HG03139 (cell line): ENCODE results near the gene MRPS2.
"Not testable (repeated sequence)": the region's sequence is repeated elsewhere in the genome, so short reads cannot be mapped to it uniquely, and the experiment has no call there.

ENCODE experiments used
- ATAC-seq: cut with Tn5 transposase; IDR thresholded peaks from one replicate; pipeline ENCODE4 v1.9.1; 2021; ENCODE audit not compliant: unreplicated experiment

Gene MRPS2

DNA sequence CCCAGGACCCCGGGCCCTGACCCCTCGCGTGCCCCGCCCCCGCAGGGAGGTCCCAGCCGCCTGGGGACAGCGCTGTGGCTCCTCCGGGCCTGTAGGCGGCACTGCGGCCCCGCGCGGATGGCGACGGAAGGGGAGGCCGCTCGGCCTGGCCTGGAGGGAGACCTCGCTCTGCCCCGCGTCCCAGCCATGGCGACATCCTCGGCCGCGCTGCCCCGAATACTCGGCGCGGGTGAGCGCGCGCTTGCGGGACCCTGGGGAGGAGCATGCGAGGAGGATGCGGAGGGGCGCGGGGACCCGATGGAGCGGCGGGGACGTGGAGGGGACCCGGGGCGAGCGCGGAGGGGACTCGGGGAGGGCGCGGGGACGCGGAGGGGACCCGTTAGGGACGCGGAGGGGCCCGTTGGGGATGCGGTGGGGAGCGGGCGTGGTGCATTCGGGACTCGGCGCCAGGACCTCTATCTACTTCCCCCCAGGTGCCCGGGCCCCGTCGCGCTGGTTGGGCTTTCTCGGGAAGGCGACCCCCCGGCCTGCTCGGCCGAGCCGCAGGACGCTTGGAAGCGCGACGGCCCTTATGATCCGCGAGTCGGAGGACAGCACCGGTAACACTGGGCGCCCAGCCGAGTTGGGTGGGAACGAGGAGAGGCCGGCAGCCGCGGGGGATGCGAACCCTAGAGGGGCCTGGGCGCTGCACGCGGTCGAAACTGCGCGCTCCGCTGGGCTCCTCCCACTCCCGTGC, at the start of gene MRPS2:
TSS of gene MRPS2 (plus strand) at position 158 of the 736 bp plus-strand sequence. CDS start at position 187, 29 bp downstream.
- peak; percentile 72 for ATAC-seq

DNA sequence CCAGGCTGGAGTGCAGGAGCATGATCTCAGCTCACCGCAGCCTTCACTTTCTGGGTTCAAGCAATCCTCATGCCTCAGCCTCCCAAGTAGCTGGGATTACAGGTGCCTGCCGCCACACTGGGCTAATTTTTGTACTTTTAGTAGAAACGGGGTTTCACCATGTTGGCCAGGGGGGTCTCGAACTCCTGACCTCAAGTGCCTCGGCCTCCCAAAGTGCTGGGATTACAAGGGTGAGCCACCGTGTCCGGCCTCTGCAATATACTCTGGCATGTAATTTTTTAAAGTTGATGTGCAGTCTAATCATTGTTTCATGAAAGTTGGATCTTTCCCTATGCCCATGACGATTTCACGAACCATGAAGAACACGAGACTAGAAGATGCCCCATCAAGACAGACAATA, 49.5 kb upstream of the MRPS2 start:
- no peak for ATAC-seq

DNA sequence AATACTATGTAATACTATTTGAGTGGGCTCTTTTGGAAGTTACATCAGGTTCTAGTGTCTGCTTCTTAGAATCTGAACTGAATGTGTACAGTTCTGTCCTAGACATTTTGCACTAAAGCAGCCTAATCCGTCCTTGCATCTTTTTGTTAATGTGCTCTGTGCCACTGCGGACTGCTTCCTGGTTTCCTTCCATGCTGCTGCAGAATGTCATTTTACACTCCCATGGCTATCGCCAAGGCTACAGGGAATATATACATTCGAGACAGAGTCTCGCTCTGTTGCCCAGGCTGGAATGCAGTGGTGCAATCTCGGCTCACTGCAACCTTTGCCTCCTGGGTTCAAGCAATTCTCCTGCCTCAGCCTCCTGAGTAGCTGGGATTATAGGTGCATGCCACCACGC, 48.6 kb upstream of the MRPS2 start:
- not testable (repeated sequence) for ATAC-seq

DNA sequence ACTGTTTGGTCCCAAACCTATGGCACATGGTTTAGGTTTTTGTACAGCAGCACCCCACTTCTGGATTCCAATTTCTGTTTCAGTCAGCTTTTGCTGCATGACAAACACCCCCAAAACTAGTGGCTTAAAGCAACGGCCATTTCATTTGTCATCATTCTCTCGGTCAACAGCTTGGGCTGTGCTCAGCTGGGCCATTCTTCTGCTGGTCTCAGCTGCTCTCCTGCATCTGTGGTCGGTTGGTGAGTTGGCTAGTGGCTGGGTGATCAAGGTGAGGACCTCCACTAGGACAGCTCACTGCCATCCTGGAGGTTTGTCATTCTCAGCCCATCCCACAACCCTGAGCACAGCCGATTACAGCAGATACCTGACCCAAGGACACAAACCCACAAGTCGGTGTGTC, 45.7 kb upstream of the MRPS2 start:
- no peak for ATAC-seq

DNA sequence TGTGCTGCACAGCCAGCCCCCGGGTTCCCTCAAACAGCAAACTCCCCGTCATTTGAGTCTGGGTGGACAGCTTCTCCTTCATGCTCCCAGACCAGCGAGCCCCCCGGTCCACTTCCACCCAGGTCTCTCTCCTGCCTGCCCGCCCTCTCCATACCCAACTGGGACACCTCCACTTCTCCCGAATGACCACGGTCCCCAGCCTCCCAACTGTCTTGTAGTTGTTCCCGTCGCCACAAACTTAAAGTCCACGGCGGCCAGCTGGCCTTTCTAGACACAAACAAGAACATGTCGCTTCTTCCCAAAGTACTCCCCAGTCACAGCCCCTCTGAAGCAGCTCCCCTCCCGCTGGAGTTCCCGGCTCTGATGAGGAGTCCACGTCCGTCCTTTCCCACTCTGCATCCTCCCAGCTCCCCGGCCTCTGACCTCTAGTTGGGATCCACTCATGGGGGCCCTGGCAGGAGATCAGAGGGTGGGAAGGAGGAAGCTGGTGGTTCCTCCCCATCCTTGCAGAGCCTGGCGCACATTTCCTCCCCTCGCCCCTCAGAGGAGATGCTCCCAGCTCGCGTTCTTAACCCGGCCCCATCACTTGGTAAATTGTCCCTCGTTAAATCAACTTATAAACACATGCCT, 45.0 kb upstream of the MRPS2 start:
- no peak for ATAC-seq

DNA sequence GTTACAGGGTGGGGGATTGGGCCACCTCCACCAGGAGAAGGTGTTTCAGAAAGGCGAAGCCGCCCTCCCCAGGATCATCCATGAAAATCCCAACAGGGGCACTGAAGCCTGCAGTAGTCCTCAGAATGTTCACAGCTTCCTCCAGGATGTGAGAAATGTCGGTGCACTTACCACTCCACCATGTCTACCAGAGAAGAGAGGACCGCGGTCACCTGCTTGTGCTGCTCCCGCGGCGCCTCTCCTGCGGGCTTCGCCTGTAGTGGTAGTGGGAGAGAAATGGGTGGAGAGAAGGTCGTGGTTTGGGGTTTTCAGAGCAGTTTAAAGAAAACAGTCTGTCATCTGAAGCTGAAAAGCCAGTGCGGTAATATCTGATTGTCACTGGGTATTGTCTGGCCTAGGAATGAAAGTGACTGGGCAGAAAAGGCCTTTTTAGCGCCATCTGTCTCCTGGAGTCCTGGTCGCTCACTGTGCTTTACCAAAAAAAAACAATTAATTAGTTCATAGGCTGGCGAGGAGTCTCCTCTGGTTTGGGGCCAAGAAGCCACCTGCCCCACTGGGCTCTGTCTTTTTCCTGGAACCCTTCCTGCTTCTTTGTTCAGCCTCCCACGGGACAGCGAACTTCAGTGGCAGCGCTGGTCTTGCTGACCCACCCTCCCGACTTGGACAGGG, 43.9 kb upstream of the MRPS2 start:
- ATAC-seq, result no peak

DNA sequence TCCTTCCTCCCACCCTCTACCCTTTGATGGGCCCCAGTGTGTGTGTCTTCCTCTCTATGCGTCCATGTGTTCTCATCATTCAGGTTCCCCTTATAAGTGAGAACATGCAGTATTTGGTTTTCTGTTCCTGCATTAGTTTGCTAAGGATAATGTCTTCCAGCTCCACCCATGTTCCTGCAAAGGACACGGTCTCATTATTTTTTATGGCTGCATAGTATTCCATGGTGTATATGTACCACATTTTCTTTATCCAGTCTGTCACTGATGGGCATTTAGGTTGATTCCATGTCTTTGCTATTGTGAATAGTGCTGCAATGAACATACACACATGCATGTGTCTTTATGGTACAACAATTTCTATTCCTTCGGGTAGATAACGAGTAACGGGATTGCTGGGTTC, 42.0 kb upstream of the MRPS2 start:
- ATAC-seq, result not testable (repeated sequence)

DNA sequence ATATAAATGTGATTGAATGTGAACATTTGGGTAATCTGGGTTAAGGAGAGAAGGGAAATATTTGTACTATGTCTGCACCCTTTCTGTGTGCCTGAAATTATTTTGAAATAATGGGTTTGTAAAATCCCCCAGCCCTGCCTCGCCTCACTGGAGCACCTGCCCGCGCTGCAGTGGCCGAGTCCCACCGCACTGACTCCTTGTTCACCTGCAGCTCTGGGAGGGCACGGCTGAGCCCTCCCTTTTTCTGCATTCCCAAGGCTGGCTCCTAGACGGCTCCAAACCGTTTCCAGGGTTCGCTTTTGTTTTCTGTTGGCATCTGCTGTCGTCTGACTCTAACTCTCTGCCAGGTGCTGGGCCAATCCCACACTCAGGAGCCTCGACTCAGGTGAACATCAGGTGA, 38.5 kb upstream of the MRPS2 start:
- no peak for ATAC-seq

DNA sequence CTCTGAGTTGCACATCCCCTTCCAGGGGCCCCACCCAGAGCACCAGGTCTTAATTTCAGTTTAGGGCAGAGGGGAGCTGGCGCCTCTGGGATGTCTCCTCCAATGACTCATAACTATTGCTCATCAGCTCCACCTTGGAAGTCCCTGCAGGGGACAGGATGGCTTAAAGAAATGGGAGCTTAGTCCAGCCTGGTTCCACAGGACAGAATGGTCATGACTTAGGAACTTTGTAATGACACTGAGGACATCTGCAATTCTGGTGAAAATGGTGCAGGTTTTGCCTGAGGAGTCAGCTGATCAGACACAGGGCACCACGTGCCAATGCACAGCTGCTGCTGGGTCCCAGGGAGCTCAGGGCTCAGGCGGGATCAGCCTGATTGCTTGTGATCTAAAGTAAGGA, 37.3 kb upstream of the MRPS2 start:
- no peak for ATAC-seq

DNA sequence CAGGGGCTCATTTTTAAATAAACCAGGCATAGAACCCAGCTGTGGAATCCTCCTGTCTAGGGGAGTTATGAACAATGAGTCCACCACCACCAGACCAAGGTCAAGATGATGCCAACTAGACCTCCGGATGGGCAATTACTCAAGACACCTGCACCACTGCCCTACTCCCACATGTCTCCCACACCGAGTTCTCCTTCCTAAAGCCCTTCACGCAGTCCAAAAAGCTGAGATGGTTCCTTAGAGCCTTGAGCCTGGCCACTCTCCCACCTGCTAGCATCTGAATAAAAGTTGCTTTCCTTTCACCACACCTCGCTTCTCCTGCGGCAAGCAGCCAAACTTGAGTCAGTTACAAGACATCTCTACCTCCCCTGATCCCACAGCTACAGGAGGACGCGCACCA, 36.3 kb upstream of the MRPS2 start:
- no peak for ATAC-seq

DNA sequence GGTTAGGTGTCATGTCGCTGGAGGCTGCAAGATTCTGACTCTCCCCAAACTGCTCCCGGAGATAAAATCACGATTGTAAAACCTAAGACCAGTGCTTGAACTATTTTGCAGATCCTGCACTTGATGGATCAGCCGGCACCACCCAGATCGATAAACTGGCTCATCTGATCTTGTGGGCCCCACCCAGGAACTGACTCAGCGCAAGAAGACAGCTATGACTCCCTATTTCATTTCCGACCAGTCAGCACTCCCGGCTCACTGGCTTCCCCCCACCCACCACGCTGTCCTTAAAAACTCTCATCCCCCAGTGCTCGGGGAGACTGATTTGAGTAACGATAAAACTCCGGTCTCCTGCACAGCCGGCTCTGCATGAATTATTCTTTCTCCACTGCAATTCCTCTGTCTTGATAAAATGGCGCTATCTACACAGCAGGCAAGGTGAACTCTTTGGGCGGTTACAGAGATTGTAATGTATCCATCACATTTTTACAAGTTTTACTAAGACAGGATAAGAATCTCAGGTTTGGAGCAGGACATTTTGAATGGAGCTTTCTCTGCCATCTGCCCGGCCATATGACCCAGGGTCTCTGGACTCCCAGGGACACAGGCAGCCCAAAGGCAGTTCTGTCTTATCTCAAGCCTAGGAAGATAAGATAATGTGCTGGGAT, 31.5 kb upstream of the MRPS2 start:
- ATAC-seq, result no peak

DNA sequence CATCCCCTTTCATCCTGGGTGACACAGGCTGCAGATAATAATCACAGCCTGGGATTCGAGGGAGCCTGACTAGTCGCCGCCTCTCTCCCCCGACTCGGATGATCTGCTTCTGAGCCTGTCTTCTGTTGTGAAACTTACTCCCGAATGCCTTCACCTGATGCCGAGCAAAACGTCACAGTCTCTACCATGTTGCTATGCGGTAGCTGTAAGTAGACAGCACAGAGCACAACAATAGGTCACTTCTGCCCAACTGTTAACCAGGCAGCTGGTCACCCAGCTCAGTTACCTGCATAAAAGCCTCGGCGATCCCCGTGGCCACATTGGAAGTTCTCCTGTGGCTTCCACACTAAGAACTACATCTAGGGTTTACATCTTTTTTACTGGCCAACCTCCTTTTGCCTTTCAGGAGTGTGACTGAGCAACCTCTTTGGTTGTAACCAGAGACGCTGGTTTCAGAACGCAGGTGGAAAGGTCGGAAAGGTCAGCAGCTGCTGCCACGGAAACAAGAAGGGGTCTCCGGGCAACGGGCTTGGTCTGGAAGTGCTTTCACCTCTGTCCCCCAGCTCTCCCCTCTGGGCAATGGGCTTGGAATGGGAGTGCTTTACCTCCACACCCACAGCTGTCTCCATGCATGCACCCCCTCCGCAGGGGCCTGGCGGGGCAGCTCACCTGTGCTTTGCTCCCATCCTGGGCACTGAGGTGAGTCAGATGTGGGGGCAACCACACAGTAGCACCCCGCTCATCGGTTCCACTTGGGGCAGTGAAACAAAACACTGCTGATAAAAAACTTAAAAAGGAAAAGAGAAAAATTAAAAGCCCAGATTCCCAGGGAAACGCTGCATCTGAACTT, 28.5 kb upstream of the MRPS2 start:
- ATAC-seq, result no peak

DNA sequence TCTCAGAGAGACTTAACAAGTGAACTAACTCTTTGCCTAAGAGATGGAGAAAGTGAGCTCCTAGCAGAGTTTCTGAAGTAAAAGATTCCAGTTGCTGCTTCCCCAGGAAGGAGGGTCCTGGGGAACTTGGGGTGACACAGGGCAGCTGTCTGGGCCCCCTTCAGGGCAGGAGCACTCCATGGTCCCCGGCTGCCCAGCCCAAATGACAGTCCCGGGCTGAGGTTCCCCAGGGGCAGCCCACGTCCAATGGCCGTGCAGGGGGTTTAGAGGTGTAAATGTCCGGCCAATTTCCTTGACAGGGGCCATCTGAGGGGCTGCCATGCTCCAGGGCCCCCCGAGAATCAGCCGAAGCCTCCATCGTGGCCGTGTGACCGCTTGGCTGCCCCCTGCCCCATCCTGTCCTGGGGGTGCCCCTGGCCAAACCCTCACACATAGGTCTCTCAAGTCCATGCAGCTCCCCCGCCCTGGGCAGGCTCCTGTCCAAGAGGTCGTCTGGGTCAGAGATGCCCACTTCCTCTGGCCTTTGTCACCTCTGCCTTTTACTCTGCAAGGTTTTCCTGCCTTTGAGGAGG, 26.4 kb upstream of the MRPS2 start:
- no peak for ATAC-seq

DNA sequence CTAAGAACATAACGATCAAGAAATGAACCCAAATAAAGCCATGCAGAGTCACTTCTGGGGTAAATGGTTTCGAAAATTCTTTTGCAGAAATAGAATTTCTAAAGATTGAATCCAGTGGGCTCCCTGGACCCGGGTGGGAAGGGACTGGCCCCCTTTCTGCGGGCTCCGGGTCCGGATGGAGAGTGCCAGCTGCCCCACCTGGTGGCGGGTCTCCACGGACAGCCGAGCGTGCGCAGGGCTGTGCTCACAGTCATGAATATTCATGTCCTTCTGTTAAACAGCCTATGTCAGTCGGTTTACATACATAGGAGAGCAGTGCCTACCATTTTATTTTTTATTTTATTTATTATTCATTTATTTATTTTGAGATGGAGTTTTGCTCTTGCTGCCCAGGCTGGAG, 25.6 kb upstream of the MRPS2 start:
- no peak for ATAC-seq

DNA sequence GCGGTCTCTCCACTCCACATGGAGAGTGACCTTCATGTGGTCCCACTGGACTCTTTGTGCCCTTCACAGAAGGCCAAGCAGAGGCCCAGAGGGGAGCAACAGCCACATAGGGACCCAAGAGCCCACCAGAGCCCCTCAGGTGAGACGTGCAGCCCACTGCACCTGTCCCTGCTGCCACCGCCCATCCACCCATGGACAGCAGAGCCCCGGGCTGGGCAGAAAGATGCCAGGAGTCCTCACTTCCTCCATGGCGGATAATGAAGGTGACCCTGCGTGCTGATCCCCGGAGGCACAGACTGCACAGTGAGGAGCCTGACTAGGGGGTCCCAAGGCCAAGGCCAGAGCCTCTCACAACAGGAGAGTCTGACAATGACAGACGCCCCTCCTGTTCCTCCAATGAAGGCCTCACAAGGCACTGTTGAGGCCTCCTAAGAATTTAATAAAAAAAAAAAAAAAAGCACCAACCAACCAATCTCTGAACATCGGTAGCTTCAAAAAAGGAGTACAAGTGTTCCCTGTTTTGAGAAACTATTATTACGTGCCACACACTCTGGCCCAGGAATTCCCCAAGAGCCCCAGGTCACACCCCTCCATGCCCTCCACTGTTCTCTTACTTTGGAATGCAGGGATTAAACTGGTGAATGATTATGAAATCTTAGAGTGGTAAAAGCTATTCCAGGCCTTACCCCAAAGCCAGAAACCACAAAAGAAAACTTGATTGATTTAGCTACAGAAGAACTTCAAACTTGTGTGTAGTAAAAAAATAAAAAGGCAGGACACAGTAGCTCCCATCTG, 23.7 kb upstream of the MRPS2 start:
- no peak for ATAC-seq

DNA sequence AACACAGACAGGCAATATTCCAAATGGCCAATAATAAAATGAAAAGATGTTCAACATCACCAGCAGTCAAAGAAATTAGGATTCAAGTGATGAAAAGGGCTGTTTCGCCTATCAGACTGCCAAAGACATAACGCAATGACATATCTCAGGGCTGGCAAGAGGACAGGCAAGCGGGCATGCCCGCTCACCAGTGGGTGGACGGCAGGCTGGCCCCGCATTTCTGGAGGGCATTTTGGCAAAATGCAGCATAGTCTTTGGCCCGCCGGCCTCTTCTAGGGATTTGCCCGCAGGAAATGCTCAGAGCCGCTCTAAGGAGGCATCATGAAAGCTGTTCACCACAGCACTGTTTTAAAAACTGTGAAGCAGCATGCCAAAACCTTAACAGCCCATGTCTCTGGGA, 22.3 kb upstream of the MRPS2 start:
- no peak for ATAC-seq

DNA sequence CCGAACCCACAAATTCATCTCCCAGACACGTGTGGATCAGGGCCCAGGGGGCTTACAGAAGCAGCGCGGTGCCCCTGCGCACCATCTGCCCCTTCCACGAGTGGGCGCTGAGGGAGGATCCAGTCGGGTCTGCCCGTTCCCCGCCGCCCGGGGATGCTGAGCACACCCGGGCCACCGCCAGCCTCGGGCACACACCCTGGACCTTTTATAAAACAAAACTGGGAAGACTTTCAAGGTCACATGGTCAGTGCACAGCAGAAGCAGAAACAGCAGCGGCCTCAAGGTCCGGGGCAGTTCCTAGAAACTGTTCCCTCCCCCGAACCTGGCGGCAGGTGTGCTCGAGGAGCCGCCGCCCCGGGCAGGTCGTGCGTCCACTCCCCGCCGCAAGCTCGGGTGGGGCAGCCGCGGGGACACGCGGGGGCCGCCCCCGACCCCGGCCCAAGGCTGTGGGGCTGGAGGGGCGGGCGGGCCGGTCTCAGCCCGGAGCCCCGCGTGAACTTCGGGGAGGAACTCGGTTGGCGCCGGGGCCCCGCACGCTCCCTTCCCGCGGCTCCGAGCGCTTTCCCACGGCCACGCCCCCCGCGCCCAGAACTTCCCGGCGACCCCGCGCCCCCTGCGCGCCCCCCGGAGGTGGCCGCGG, 21.5 kb upstream of the MRPS2 start:
- no peak for ATAC-seq

DNA sequence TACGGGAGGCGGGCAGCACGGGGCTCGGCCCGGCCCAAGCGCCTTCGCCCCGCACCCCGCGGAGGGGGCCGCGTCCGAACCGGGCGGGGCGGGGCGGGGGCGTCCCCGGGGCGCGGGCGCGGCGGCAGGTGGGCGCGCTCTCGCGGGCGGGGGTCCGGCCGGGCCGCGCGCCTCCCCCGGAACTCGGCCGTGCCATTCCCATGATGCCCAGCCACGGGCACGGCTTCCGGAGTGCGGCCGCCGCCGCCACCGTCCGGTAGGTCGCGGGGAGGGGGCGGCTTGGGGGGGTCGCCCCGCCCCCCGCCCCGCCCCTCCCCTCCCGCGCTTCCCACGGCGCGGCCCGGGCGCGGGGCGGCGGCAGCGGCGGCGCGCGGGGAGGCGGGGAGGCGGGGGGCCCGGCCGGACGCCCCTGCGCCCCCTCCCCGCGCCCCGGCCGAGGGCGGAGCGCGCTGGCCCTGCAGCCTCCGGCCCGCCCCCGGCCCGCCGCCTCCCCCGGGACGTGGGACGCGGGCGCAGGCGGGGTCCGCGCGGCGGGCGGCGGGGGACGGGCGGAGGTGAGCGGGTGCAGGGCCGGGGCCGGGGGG, 20.9 kb upstream of the MRPS2 start, which contains the start of gene PPP1R26:
TSS of gene PPP1R26 (plus strand) at position 314 of the 584 bp plus-strand sequence. CDS start 4,729 bp downstream, outside the sequence.
- ATAC-seq, result no peak
